T-helper 2 cell treated with Interferon-gamma antibody and Interleukin-4, amounts not matched to agents 100 ng/mL and 5 ng/mL, for 36 hours (primary cell): ENCODE results near the gene FAM114A1. TPM values are rescaled to one million over a fixed set of nuclear protein-coding genes. Genes with fewer than 3 reads are reported as not detected.

Experiments used
- intact Hi-C: fragments of 100-400 bp; cut with micrococcal nuclease; formaldehyde crosslinking; loops from one replicate; pipeline ENCODE4 v1.15.1; 2023
- total RNA-seq: library from RNA; stranded (reverse); gene quantifications from 2 replicates; pipeline ENCODE4 v1.2.3, GENCODE V29; 2022

FAM114A1 gene
- total RNA-seq, 1 donor from 2014 or later, result 0.07 TPM

DNA sequence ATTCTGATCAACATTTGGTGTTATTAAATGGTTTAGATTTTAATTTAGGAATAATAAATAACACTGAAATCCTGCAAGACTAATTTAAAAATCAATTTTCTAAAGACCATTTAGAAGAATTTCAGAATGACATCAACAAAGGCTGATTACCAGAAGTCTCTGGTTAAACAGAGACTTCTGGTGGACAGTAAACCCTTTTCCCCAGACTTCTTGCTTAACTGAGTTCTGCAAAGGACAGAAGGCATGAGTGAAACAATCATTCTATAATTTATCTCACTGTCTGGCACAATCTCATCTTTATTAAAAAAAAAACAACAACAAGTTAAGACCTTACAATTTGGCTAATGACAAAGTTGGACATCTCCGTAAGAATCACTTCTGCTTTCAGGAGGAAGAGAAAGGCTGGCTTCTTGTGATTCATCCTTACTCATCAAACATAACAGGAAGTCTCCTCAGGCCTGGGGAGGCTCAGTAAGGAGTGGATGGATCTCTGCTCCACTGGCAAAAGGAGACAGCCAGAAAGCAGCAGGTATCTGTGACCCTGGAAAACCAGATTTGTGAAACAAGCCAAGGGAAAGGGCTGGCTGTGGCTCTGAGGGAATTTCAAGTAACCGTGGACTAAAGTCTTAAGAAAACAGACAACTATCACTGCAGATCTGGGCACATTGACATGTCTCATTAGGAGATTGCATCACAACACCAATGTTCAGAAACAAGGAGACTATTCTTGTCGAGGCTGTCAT is 10.1 kb upstream of the FAM114A1 start:
- intact Hi-C loops, result loop anchor here (2.0 to 10.0 kb wide), 2 partner anchors 191 to 793 kb away; no protein-coding TSS in a partner anchor

DNA sequence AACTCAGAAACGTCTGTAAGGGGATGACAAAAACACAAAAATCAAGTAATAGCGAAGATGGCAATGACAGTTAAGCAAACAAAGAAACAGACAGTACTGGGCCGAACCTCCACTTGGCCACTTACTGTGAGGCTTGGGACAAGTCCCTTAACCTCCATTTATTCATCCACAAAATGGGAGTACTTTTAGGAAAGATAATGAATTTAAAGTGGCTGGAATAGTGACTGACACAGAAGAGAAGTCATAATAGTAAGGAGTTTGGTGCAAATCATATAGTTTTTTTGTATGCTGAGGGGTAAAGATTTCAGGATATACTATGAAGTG is 9.5 kb upstream of the FAM114A1 start:
- intact Hi-C loops, result loop anchor here (10.0 kb wide), 1 partner anchor 793 kb away; no protein-coding TSS in a partner anchor

DNA sequence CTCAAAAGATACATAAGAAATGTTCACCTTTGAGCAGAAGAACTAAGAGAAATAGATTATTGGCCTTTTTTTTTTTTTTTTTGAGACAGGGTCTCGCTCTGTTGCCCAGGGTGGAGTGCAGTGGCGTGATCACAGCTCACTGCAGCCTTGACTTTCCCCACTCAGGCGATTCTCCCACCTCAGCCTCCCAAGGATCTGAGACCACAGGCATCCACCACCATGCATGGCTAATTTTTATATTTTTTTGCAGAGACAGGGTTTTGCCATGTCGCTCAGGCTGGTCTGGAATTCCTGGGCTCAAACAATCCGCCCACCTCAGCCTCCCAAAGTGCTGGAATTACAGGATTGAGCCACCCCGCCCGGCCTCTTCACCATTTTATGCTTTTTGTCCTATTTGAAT is 8.1 kb upstream of the FAM114A1 start:
- intact Hi-C loops, result loop anchor here (10.0 kb wide), 1 partner anchor 795 kb away; no protein-coding TSS in a partner anchor

DNA sequence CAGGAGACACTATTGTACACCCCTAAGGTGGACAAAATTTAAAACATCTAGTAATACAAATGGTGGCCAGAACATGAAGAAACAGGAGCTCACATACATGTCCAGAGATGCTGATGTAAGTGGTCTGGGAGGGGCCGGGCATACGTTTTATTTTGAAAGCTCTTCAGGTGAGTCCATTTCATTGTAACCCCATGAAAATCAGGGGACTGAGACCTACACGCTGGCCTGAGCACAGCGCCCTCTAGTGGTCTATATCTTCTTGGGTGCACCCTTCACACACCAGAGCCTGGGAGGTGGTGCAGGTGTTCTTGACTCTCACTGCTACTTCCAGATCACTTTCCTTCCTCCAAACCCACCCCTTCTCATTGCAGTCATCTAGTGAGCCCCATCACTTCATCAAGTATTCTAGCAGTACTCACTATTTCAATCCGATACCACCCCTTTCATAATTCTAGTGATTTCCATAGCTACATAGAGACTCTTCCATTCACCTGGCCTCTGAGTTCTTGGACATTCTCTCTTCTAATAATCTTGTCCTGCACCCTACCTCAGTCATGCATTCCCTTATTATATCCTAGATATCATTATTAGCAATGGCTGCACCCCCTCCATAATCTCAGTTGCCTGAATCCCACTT is 6.7 kb upstream of the FAM114A1 start:
- intact Hi-C loops, result no loop called here

DNA sequence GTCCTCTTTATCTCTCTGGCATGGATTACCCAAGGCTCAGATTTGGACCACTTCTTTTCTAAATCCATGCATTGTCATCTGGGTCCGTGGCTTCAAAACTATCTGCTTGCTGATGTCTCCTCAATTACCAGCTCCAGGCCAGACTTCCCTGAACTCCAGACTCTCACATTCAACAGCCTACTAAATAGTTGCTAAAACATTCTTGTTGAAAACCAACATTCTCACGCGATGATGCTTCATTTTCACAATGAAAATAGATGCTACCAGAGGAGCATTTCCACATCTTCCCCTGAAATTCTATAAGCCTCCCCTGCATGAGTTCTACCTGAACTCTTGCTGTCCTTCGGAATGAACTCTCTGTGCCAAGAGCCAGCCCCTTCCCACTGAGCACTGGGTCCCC is 5.8 kb upstream of the FAM114A1 start:
- intact Hi-C loops, result no loop called here

DNA sequence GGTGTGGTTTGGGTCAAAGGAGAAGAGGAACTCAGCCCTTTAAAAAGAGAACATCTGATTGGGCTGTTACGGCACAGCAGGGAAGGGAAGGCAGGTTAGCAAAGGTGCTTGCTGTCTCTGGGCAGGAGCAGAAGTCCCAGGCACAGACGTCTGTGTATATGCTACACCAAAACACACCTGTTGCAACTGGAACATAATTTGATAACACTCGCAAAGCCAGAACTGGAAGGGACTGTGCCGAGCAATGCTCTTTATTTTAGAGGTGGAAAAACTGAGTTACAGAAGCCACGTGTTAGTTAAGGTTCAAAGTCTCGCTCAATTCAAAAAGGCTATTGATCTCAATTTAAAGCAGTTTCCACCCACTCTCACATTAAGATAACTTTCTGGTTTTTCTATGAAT is 2.2 kb upstream of the FAM114A1 start:
- intact Hi-C loops, result no loop called here

DNA sequence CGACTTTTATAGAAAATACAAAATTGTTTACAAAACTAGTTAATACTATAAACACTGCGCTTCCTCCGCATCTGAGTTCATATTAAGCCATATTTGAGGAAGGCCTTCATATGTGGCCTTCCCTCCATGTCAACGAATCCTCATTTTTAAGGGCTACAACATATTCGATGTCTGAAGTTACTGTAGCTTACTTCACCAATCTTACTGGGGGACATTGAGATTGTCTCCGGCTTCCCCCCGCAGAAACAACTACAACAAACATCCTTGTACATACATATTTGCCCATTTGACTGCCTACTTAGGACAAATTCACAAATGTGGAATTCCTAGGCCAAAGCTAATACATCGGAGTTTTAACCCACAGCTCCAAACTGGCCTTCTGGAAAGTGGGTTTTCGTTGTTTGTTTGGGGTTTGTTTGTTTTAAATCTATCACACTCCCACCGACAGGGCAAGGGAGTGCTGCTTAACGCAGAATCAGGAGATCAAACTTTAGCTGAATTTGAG is 581 bp upstream of the FAM114A1 start:
- intact Hi-C loops, result no loop called here

DNA sequence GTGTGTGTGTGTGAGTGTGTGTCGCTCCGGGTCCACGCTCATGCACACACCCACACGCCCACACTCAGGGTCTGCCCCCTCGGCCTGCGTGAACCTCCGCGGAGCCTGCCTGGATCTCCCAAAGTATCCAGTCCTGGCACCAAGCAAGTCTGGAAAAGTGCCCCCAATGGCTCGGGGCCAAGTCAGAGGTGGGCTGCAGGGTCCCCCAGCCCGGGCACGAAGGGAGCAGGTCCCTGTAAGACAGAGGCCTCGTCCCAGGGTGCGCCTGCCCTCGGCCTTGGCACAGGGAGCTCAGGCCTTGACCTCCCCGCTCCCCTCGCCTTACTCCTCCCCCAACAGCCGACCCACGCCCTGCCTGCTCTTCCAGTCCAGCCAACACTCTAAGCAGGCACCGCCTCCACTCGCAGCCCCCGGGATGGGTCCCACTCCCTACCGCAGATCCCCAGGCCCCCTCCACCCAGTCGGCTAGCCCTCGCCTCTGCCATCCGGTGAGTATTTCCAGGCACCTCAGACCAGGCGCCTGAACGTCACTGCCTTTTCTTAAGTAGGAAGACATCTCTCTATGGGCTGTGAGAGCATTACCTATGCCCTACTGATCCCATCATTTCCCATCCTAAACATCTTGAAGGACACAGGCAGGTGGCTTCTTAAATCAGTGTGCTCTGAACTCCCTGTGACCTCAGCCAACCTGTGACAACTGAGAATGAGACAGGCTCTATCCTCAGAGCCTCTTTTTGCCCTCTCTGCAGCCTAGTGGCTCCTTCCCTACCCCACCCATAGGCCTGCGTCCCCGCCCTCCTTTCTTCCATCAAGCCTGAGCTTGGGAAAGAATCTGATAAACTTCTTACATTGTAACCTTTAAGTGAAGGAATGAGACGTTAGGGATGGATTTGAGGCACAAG is 704 bp downstream of the FAM114A1 start:
- intact Hi-C loops, result no loop called here

DNA sequence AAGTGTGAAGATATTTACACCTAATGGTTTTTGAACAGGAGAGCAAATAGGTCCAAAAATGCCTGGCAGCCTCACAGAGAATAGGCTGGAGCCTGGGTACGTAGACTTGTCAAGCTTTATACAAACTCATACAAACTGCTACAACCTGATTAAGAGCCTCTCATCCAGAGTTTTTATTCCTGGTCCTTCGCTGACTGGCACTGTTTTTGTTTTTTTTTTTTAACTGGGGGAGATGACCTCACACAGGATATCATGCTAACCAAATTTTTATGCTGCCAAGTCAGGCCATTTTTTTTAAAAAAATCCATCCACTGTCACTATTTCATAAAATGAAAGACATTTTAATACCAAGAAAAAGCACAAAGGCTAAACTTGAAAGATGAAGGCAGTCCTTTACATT is 1.9 kb downstream of the FAM114A1 start:
- intact Hi-C loops, result no loop called here

DNA sequence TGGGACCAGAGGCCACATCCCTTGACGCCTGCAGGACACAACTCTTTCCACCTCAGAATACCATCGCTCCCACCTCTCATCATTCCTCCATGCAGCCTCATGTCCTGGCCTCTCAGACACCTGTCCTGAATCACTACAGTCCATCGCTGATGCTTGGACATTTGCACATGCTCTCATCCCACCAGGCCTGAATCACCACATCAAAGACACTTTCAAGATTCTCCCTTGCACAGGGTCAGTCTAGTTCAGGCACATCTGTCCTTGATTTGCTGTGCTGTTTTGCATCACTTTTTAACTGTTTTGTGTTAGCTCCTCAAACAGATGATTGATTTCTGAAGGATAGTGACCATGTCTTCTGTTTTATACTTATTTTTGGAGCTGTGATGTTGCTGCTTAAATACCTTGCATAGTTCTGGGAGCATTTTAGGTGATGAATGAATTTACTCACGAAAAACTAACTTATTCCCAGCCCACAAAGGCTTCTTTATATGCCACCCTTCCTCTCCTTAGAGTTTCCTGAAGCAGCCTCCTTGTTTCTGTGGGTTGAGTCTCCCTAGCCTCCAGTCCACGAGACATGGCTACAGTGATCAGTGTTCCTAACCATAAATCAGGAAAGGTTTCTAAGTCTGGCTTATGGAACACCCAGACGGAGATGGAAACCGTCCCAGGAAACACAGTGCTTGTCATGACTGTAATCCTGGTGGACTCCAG is 2.6 kb downstream of the FAM114A1 start:
- intact Hi-C loops, result no loop called here

DNA sequence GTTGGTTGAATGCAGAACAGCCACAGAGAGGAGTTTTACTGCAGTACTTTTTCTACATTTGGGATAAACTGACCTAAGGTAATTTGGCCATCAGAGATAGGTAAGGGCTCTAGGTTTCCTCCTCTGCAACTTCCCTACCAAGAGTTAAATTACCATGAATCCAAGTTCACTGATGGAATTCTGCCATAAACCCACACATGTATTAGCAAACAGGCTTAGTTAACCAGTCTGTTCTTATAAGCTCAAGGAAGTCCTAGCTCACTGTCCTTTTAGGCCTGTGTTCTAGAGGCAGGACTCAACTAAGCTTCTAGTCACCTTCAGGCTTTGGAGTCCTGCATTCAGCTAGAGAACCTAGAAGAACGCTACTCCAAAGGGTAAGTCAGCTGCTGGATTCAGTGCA is 4.0 kb downstream of the FAM114A1 start:
- intact Hi-C loops, result no loop called here

DNA sequence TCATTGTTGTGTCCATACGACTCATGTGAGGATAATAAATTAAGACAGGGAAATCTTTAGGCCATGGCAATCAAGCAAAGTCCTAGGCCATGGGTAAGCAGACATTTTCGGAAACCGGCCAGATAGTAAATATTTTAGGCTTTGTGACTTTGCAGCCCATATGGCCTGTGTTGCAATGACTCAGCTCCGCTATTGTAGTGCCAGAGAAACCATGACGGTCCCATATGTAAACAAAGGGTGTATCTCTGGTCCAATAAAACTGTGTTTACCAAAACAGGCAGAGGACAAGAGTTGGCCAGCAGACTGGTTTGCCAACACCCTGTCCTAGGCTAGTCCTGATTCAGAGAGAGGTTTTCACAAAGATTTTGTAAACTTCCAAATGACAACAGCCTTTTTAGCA is 5.0 kb downstream of the FAM114A1 start:
- intact Hi-C loops, result no loop called here

DNA sequence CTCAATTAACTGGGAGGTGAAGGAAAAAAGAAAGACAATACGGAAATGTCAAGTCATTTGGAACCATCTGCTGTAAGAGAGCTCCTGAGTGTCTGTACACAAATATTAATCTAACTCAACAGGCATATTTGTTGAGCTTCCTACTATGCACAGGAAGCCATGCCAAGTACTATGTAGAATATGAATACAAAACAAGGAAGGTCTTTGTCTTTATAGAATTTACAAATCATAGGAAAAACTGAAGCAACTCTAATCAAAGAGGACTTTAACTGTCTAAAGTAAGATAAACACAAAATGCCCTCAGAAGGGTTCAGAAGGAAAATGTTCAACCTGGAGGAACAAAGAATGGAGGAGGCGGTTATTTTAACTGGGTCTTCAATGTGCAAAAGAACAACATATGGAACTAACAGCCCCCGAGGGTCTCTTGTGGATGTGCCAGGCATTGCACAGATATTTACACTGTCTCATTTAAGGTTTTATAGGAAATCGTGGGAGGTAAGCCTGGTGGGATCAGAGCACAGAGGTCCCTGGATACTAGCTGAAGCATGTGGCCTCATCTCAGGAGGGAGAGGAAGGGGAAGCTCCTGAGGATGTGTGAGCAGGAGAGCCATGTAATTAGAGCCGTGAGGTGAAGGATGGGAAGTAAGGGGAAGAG is 5.8 kb downstream of the FAM114A1 start:
- intact Hi-C loops, result no loop called here

DNA sequence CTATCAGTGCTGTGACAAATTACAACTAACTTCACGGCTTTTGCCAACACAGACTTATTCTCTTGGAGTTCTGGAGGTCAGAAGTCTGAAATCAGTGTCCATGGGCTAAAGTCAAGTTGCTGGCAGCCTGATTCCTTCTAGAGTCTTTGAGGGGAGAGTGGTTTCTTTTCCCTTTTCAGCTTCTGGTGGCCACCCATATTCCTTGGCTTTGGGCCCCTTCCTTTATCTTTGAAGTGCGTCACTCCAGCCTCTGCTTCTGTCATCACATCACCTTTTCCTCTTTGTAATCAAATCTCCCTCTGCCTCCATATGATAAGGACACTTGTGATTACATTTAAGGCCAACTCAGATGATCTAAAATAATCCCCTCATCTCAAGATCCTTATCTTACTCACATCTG is 9.0 kb downstream of the FAM114A1 start:
- intact Hi-C loops, result no loop called here

DNA sequence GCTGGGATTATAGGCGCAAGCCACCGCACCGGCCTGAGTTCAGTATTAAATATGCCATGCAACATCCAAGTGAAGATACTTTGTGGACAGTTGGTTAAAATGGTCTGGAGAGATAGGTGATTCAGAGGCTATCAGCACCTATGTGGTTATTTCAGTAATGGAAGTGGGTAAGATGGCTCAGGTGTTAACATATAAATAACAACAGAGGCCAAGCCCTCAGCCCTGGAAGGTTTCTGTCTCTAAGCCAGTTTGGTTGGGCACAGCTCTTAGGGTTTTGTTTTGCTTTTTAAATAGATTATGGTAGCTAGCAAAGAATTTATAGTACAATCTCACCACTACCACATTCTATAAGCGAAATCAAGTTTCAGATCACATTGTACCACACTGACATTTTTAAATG is 16.6 kb downstream of the FAM114A1 start:
- intact Hi-C loops, result no loop called here

DNA sequence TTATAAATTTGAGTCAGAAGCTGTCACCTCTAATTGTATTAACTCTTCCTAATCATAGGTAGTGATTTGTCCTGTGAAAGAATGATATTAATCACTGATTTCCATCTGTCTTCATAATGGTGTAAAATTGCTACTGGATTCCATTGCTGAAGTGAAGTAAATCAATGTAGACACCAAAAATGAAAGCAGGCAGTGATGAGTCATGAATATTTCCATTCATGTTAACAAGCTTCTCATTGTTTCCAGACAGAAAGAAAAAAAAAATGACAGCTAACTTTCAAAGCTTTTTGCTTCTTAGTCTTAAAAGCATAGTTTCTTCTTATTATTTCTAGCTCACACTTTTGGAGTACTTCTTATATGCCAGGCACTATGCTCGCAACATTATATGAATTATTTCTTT is 21.5 kb downstream of the FAM114A1 start:
- intact Hi-C loops, result loop anchor here (1.0 kb wide), 1 partner anchor 293 kb away; the partner anchor contains the start of gene WDR19

DNA sequence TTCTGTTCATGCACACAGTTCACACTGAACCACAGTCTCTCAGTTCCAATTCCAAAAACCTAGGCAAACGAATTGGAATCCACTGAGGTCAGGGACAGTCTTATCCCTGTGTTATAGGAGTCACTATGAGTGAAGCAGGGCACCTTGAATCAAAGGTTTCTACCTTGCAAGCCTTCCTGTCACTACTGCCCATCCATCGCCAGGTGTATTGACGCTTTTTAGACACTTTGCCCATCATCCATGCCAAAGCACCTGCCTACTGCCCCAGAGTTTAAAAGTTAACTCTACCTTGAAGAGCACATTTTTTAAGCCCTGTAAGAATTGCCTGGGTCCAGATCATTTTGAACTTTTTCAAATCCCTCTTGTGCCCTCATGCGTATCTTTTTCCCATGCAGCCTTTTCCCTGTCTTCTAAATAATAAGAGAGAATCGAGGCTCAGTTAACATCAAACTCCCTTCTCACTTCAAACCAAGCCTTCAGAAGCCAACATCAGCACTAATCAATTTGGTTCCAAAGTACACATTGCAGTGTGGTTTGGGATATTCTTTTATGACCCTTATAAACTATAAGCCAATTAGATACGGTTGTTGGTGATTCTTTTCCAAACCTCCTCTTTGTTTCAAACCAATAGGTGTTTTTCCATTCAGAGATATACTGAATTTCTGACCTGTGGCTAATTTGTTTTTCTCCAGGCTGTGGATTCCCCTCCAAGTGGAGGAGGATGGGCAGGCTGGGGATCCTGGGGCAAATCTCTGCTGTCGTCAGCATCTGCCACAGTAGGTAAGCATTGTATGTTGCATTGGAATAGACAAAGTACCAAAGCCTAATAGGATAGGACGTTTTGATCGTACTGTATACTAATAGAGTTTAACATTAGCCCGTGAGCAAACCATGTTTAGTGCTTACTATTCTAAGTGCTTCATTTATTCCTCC is 23.7 kb downstream of the FAM114A1 start:
- intact Hi-C loops, result no loop called here

DNA sequence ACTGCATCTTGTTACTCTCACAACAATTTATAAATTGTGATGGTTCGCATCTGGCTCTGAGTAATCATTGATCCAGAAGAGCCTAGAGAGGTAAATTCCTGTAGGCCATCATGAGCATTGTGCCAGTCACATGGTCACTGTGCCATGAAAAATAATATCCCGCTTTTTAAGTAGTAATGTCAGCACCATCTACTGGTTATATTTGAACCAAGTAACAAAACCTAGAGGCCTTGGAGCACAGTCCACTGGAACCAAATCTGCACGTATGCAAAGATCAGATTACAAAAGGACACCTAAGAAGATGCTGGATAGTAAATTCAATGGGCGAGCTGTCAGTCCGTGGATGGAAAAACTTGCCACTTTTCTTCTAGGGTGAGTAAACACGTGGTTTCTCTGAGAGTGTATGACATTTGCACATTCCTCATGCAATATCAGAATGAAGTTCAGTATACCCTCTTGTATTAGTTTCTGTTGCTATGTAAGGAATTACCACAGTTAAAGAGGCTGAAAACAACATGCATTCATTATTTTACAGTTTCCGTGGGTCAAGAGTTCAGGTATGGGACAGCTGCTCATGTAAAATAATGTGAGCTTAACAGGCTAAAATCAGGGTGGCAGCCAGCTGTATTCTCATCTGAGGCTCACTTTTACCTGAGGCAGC is 26.8 kb downstream of the FAM114A1 start:
- intact Hi-C loops, result no loop called here

DNA sequence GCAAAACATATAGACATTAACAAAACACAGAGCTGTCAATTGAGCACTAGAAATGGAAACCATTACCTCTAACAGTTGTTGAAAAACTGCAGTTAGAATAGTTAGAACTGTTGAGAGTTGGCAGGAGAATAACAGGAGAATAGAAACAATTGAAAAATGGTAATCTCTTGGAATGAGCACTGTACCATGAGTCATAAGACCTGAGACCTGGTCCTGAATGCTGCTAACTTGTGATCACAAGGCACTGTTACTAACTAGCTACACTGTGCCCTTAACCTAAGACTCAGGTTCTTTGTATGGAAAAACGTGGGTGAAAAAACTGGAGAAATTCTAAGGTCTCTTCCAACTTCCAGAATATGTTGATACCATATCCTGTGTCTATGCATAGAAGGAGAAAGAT is 29.3 kb downstream of the FAM114A1 start:
- intact Hi-C loops, result no loop called here
